EH (cell line): Measurements from ENCODE around the gene TCF3.
"Not testable (repeated sequence)": the region's sequence is repeated elsewhere in the genome, so short reads cannot be mapped to it uniquely, and the experiment has no call there.

Source experiments
- DNase-seq: peaks from one replicate; pipeline ENCODE4 v3.0.0-alpha.2; 2015; ENCODE audit warnings: low read depth

TCF3 gene

DNA sequence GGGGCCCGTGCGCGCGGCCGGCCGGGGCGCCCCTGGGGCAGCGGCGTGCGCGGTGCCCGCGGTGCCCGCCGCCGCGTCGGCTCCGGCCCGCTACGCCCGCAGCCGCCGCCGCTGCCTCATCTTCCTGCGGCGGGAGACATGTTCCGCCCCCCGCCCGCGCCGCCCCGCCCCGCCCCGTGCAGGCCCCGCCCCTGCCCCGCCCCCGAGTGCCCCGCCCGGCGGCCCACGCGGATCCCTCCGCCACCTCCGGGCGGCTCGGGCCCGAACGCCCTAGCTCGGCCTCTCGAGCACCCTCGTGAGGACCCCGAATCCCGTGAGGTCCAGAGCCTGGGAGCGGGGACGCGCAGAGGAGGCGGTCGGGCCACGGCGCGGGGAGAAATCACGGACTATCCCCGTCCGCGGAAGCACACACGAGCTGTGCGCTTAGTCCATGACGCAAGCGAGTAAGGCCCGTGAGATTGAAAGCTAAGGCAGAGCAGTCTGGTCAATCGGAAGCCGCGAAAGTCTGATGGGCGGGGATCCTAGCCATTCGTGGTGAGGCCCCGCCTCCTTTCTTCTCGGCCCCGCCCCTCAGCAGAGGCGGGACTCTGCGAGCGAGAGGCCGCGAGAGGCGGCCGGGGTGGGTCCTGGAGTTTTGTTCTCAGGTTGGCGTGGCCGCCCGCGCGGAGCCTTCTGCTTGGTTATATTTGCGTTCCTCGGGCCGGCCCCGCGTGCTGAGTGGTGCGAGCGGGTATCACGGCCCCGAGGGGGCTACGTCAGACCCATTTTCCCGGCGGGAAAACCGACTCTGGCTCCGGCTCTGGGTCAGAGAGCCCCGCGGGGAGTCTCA lies at the start of gene TCF3:
Gene TCF3 (minus strand): TSS at position 145 of the 829 bp plus-strand sequence. CDS start 2,367 bp downstream, outside the sequence.
- DNase-seq: peak; percentile 98

DNA sequence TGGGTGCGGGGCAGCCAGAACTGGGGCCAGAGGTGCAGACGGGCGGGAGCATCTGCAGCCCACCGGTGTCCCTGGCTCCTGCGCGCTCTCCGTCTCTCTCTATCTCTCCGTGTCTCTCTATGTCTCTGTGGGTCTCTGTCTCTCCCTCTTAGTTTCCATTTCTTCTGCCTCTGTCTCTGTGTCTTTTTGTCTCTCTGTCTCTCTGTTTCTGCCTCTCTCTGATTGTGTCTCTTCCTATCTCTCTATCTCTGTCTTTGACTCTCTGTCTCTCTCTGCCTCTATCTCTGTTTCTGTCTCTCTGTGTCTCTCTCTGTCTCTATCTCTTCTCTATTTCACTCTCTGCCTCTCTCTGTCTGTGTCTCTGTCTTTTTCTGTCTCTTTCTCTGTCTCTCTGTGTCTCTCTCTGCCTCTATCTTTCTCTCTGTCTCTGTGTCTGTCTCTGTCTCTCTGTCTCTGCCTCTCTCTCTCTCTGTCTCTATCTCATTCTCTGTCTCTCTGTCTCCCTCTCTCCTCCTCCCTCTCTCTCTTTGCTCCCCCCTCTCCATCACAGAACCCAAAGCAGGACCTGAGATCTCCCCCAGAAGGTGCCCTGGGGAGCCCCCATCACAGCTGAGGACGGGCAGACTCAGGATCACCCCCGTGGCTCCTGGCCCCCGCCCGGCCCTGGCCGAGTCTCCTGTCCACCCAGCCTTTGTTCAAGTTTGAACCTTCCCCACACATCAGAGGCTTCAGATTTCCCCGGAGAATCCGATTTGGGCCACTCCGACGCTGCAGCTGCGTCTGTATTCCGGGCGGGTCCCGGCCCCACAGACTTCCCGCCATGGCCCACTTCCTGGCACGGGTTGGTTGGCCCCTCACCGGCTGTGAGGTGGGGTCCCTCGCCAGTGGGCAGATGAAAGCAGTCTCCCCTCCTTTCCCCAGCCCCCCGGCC lies 48.6 kb upstream of the TCF3 start:
- no peak for DNase-seq

DNA sequence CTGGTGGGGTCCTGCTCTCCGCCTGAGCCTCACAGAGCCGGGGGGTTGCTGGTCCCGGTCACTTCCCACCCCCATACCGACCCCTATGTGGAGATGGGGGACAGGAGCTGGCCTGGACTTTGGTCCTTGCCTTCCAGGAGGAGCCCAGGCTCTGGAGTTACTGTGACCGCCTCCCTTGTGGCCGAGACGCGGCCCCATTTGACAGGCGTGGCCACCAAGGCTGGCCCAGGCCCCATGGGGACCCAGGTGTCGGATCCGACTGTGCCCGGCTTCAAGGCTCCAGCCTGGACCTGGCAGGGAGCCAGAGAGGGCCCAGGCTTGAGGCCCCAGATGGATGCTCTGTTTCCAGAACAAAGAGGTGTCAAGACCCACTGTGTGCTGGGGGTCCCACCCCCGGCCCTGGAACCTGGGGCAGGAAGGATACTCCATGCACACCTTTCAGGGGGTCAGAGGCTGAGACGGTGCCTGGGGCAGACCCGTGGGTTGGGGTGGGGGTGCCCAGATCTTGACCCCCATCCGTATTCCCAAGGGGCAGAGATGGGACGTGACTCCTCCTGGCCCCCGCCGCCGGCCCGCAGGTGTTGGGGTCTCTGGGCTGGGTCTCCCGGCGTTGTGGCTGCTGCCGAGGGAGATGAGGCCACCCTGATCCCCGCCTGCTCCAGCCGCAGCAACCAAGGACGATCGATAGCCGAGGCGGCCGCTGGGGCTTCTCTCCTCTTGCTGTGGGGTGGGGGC lies 47.8 kb upstream of the TCF3 start:
- DNase-seq: no peak

DNA sequence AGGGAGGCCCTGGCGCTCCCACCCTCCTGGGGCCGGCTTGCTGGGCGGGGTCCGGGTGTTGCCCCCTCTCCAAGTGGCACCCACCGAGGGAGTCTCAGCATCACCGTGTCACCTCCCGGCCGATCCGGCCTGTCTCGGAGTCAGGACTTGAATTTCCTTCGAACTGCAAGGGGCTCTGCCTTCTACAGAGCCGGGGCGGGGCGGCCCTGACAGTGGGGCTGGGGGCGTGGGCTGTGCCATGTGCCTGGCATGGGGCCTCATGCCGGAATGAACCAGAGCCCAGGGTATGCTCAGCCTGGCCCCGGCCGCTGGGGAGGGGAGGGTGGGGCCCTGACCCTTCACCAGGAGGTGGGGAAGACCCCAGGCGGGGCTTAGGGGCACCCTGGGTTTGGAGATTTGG lies 47.0 kb upstream of the TCF3 start:
- no peak for DNase-seq

DNA sequence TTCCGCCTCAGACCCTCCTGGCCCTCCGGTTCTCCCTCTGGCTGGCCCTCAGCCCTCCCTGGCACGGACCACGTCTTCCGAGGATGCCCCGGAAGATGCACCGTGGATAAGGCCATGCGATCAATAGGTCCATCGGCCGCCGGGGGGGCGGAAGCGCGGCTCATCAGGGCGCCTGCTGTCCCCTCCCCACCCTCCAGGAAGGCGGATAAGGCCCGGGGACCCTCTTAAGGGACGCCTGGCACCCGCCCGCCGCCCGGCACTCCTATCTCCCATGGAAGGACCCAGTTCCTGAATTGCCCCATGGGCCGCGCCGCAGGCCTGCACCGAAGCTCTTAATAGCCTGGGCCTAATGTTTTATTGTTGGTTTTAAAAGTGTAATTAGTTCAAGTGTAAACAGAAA lies 46.2 kb upstream of the TCF3 start:
- DNase-seq: no peak

DNA sequence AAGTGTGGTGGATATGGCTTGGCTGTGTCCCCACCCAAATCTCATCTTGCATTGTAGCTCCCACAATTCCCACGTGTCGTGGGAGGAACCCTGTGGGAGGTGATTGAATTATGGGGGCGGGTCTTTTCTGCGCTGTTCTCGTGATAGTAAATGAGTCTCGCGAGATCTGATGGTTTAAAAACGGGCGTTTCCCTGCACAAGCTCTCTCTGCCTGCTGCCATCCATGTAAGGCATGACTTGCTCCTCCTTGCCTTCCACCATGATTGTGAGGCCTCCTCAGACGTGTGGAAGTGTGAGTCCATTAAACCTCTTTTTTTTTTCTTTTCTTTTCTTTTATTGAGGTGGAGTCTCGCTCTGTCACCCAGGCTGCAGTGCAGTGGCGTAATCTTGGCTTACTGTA lies 43.1 kb upstream of the TCF3 start:
- DNase-seq: not testable (repeated sequence)

DNA sequence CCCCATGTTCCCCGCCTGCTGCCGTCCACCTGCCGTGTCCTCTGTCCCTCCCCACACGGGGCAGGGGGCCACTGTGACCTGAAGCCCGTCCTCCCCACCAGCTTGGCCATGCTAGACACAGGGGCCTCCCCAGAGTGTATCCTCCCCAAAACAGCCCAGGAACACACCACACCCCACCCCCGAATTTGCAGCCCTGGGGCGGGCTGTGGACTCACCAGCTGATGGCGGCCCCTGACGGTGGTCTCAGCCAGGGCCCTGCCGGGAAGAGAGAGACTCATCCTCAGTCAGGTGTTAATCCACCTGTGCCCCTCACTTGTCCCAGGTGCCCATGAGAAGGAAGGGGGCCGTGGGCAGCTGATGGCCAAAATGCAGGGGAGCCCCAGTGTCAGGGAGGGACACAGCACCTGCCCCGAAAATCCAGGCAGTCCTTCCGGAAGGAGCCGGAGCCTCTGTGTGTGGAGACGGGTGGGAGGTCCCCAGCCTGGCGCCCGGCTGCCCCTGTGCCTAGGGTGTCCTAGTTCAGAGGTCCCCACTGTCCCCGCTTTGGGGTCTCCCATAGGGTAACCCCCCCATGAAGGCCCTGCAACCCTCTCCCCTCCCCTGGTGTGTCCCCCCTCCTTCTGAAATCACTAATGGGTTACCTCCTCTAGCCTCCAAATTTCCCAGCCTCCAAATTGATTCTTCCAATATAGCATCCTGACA lies 39.3 kb upstream of the TCF3 start:
- DNase-seq: no peak

DNA sequence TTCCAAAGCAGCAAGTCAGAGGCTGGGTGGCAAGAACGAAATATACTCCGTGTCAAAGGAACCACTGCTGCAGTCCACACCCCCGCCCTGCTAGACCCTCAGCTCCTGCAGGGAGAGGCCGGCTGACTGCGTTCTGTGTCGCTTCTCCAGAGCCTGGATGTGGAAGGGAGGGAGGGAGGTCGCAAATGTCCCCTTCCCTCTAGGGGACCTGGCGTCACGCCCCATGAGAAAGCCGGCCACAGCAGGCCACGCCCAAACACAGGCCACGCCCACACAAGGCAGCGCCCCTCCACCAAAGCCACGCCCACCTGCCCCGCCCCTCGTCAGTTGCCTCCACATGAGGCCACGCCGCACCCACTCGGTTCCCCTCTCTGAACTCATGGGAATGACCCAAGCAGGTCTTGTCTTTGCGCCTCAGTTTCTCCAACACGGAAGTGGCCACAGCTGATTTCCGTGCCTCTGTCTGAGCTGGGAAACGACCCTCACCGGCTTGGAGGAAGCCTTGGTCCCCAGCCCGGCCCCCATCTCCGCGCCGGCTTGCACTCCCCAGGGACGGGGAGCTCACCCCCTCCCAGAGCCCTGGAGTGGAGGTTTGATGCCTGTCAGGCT lies 38.4 kb upstream of the TCF3 start:
- DNase-seq: peak; percentile 29

DNA sequence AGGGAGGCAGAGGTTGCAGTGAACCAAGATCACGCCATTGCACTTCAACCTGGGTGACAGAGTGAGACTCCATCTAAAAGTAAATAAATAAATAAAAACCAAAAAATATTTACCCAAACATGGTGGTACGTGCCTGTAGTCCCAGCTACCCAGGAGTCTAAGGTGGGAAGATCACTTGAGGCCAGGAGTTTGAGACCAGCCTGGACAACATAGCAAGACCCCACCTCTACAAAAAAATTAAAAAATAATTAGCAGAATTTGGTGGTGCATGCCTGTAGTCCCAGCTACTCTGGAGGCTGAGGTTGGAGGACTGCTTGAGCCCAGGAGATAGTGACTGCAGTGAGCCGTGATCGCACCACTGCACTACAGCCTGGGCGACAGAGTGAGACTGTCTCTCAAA lies 33.4 kb upstream of the TCF3 start:
- DNase-seq: not testable (repeated sequence)

DNA sequence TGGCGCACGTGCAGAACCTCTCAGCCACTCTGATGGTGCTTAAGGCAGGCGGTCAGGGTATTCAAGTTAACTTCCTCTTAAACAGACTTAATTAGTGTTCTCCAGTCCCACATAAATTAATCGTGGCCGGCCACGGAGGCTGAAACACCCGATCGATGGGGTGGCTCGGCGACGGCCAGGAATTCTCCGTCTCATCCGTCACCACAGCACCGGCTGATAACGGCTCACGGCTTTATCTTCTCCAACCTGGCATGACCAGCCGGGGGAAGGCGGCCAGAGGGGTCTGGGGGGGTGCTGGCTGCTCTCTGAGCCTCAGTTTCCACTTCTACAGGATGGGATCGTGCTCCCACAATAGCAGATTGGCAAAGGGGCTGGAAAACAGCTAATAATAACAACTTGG lies 32.6 kb upstream of the TCF3 start:
- DNase-seq: no peak

DNA sequence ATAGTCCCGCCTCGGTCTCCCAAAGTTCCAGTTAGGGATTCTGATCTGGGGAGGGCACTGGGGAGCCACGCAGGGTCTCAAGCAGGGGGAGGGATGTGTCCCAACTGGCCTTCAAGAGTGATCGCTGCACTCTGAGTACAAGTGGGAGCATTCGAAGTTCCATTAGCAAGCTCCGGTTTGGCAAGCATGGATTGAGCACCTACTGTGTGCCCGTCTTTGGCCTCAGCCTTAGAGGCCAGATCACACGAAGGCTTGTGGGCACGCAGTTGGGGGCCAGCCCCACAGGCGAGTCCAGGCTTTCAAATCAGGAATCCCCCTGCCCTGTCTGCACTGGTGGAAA lies 32.1 kb upstream of the TCF3 start:
- DNase-seq: no peak

DNA sequence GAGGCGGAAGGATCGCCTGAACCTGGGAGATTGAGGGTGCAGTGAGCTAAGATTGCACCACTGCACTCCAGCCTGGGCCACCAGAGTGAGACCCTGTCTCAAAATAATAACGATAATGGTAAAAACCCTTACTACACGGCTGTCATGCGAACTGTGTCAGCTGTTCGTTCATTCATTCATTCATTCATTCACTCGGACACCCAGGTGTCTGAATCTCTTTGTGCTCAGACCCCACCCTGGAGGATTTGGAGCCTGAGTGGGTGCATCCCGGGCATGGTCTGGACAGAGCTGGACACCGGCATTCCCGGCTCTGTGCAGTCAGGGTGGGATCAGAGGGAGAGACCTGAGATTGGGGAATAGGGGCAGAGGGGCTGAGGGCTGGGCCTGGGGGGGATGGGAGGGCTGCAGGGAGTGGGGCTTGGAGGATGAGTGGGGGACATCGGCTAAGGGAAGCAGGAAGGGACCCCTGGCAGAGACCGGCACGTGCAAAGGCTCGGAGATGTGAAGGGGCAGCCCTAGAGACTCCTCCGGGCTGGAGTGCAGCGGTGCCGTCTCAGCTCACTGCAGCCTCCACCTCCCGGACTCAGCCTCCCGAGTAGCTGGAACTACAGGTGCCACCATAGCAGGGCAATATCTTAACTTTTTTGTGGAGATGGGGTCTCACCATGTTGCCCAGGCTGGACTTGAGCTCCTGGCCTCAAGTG lies 31.6 kb upstream of the TCF3 start:
- DNase-seq: no peak

DNA sequence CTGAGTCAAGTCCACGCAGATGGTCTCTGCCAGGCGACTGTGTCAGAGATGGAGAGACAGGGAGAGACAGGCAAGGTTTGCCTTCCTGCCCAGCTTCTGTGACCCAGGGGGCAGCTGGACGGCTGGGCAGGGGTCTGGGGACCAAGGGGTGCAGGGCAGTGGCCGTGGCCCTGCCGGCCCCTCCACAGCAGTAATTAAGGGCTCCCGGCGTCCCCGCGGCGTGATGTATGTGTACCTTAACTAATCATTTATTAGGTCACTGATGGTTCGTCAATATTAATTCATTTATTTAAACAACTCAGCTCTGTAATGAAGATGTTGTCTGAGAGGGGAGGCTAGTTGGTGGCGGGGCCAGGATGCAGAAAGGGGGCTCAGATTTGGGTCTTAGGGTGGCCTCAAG lies 28.6 kb upstream of the TCF3 start:
- no peak for DNase-seq

DNA sequence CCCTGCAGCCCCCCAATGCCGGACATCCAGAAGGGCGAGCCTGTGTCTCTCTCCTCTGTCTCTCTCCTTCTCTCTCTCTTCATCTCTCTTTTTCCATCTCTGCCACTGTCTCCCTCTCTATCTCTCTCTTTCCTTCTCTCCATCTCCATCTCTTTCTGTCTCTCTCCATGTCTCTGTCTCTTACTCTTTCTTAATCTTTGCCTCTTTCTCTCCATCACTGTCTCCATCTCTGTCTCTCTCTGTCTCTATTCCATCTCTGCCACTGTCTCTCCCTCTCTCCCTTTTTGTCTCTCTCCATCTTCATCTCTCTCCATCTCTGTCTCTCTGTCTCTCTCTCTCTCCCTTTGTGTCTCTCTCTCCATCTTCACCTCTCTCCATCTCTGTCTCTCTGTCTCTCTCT lies 25.7 kb upstream of the TCF3 start:
- DNase-seq: no peak

DNA sequence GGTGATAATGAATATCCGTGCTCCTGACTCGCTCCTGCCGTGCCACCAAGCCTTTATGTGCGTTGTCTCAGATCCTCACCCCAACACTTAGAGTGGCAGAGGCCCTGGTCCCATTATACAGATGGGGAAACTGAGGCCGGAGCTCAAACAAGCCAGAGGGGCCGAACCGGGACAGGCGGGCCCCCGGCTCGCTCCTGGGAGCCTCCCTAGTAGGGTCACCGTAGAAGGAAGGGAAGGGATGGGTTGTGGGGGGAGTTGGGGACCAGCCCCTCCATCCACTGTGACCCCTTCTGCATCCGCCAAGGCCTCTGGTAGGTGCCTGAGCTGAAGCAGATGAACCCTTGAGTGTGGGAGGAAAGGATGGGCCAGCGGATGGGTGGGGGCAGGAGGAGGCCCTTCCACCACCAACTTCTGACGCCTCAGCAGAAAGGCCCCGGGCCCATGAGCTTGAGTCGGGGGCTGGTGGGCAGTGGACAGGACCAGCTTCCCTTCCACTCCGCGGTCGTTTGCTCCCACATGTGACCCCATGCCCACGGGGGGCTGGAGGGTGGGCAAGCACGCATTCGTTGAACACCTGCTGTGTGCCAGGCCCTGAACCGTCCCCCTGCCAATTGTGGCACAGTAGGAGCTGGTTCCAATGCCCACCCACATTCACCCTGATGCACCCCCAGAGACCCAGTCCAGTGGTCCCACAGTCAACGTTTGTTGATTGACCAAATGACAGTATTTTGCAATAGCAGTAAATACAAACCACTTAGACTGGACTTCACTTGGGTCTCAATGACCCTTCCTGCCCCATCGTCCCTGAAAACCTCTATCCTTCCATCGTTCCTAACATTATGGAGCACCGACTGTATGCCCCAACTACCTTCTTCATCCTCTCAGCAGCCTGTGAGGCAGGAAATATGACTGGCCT lies 24.2 kb upstream of the TCF3 start:
- DNase-seq: no peak

DNA sequence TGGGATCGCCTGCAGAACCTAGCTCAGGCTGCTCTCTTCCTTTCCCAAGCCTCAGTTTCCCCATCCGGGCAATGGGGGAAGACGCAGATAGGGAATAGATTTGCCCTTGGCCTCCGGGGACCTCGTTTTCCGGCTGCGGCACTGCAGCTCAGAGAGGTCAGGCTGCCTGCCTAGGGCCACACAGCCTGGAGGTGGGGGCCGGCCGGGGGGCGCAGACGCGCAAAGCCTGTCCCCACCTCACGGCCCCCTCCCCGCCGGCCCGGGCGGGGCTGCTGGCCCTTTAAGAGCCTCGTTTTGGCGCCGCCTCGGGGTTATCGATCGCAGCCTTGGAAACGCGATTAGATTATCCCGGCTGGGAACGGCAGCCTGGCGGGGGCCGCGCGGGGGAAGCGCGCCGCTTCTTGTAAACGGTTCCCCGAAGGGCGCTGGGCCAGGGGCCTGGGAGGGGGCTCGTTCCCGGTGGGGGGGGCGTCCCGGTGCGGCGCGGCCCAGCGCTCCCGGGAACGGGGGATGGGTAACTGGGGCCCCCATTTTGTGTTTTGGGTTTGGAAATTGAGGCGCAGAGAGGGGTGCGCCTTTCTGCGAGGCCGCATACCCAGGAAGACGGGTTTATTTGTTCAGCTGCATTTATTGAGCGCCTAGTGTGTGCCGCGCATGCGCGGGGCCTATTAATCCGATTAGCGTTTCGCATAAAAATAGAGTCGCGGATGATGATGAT lies 23.4 kb upstream of the TCF3 start:
- DNase-seq: no peak

DNA sequence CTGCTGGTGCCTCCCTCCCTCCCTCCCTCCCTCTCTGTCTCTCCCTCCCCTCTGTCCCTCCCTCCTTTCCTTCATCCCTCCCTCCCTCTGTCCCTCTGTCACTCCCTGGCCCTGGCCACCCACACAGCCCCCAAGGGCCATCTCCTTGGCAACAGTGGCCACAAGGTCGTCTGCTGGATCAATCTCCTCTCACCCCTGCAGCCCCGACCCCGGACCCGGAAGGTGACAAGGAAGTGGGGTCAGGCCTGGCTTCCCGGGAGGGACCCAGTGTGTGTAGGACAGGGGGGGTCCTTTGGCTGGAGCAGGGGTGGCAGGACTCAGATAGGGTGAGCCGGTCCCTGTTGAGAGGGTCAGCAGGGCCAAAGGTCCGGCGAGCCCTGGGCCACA lies 21.9 kb upstream of the TCF3 start:
- DNase-seq: no peak

DNA sequence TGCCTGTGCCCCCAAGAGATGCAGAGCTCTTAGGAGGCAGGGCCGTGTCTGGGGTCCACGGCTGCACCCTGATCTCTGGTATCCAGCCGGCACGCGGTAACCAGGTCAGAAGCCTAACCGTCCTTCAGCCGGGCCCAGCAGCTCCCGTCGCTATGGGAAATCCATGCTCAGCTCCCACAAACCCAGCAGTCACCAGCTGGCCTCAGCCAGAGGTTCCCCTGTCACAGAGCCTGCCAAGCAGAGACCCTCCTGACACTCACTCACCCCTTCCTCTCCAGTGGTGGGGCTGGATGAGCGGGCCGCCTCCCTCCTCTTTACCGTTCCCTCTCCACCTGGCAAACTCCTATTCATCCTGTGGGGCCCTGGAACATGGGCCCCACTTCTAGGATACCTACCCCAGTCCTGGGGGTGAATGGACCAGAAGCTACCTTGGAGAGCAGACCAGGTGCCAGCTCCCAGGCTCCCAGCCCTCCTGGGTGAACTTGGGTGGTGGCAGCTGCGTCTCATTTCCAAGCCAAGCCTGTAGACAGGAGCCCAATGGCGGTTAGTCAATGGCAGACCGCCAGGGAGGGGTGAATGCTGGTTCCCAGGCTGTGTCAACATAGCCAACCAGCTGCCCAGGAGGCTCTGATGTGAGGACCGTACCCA lies 21.4 kb upstream of the TCF3 start:
- DNase-seq: no peak
